HepG2 (cell line): ENCODE results near the gene RIPOR3. TPM values are rescaled to one million over a fixed set of nuclear protein-coding genes. Genes with fewer than 3 reads are reported as not detected.

Experiments used
- CENPBD1 ChIP-seq: sonication (generic); formaldehyde crosslinking; IDR thresholded peaks from 2 replicates; pipeline ENCODE4 v1.8.0; 2022; ENCODE audit warnings: missing genetic modification reagents, low read depth, mild to moderate bottlenecking, borderline replicate concordance
- NFIC ChIP-seq: IDR thresholded peaks from 2 replicates; pipeline ENCODE4 v1.6.1; 2012; ENCODE audit warnings: mild to moderate bottlenecking, low read length, inconsistent platforms
- TRAFD1 ChIP-seq: sonication (generic); formaldehyde crosslinking; IDR thresholded peaks from 2 replicates; pipeline ENCODE4 v1.5.1; 2020; ENCODE audit warnings: missing genetic modification reagents, mild to moderate bottlenecking, borderline replicate concordance
- ZNF597 ChIP-seq: sonication (generic); formaldehyde crosslinking; IDR thresholded peaks from 2 replicates; pipeline ENCODE4 v1.5.0; 2020; ENCODE audit warnings: missing genetic modification reagents
- polyA plus RNA-seq, 8 experiments: library from polyadenylated mRNA; depleted of rRNA in 3 of 8; stranded (reverse) in 7 of 8; unstranded in 1 of 8; fragments of >200 nt; fragmentation: Illumina TruSeq in 4 of 8; extraction: Trizol in 4 of 8; gene quantifications; 2 replicates each; pipeline versions ENCODE4 v1.2.1 to v1.2.3, GENCODE V29; 2011 to 2016; ENCODE audit warnings: low read depth in 4 of 8, missing spikeins in 1 of 8, mixed read lengths in 1 of 8; ENCODE audit not compliant: insufficient read depth in 1 of 8
- total RNA-seq, 5 experiments: library from RNA; depleted of rRNA; stranded (reverse); fragments of >200 nt; fragmentation: Illumina TruSeq; extraction: Trizol; gene quantifications; 2 replicates each; pipeline ENCODE4 v1.2.3, GENCODE V29; 2016; ENCODE audit warnings: low read depth in 1 of 5
- TF ChIP-seq, protein P1 (sequence below), 2 experiments: sonication (generic) in 1 of 2; formaldehyde crosslinking in 1 of 2; IDR thresholded peaks; 2 replicates each; pipeline versions ENCODE4 v1.6.1 to v1.9.0; 2014 to 2022; ENCODE audit warnings: antibody characterized with exemption in 1 of 2, borderline replicate concordance in 1 of 2, inconsistent platforms in 1 of 2, low read depth in 1 of 2, missing genetic modification reagents in 1 of 2
- TF ChIP-seq, protein P2 (sequence below), 2 experiments: IDR thresholded peaks; 2 replicates each; pipeline ENCODE4 v1.6.1; 2011 to 2012; ENCODE audit warnings: low read length in 2 of 2, borderline replicate concordance in 1 of 2, low read depth in 1 of 2, mild to moderate bottlenecking in 1 of 2, moderate library complexity in 1 of 2
- TF ChIP-seq, protein P3 (sequence below): IDR thresholded peaks from 2 replicates; pipeline ENCODE4 v1.4.0; 2020; ENCODE audit warnings: mild to moderate bottlenecking, missing genetic modification reagents

RIPOR3 gene
- total and polyA plus RNA-seq, 2 of the 13 experiments (the other 11 are each of a cell fraction or from before 2014, with no cell fraction given): 0.18 TPM; not detected in 1

GRCh38 chr20:50680105-50680960, 11.0 kb downstream of the RIPOR3 start (continued):
- TF ChIP-seq, protein P1, sequence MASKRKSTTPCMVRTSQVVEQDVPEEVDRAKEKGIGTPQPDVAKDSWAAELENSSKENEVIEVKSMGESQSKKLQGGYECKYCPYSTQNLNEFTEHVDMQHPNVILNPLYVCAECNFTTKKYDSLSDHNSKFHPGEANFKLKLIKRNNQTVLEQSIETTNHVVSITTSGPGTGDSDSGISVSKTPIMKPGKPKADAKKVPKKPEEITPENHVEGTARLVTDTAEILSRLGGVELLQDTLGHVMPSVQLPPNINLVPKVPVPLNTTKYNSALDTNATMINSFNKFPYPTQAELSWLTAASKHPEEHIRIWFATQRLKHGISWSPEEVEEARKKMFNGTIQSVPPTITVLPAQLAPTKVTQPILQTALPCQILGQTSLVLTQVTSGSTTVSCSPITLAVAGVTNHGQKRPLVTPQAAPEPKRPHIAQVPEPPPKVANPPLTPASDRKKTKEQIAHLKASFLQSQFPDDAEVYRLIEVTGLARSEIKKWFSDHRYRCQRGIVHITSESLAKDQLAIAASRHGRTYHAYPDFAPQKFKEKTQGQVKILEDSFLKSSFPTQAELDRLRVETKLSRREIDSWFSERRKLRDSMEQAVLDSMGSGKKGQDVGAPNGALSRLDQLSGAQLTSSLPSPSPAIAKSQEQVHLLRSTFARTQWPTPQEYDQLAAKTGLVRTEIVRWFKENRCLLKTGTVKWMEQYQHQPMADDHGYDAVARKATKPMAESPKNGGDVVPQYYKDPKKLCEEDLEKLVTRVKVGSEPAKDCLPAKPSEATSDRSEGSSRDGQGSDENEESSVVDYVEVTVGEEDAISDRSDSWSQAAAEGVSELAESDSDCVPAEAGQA (IDR thresholded peaks at IDR 0.05; ENCODE audit: low read depth): peak; percentile 67
- TF ChIP-seq, protein P1 (CRISPR knock-in tag; IDR thresholded peaks at IDR 0.05; ENCODE audit: borderline replicate concordance): no peak
- TF ChIP-seq, protein P2, sequence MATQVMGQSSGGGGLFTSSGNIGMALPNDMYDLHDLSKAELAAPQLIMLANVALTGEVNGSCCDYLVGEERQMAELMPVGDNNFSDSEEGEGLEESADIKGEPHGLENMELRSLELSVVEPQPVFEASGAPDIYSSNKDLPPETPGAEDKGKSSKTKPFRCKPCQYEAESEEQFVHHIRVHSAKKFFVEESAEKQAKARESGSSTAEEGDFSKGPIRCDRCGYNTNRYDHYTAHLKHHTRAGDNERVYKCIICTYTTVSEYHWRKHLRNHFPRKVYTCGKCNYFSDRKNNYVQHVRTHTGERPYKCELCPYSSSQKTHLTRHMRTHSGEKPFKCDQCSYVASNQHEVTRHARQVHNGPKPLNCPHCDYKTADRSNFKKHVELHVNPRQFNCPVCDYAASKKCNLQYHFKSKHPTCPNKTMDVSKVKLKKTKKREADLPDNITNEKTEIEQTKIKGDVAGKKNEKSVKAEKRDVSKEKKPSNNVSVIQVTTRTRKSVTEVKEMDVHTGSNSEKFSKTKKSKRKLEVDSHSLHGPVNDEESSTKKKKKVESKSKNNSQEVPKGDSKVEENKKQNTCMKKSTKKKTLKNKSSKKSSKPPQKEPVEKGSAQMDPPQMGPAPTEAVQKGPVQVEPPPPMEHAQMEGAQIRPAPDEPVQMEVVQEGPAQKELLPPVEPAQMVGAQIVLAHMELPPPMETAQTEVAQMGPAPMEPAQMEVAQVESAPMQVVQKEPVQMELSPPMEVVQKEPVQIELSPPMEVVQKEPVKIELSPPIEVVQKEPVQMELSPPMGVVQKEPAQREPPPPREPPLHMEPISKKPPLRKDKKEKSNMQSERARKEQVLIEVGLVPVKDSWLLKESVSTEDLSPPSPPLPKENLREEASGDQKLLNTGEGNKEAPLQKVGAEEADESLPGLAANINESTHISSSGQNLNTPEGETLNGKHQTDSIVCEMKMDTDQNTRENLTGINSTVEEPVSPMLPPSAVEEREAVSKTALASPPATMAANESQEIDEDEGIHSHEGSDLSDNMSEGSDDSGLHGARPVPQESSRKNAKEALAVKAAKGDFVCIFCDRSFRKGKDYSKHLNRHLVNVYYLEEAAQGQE (IDR thresholded peaks at IDR 0.05; ENCODE audit: borderline replicate concordance in 1 of 2, low read depth in 1 of 2, low read length in 2 of 2): no peak
- TF ChIP-seq NFIC (peak; percentile 52; the same call in 1 of the 2 replicates), TRAFD1 (peak; percentile 47; the same call in 1 of the 2 replicates), CENPBD1 (CRISPR knock-in tag) (no peak), ZNF597 (CRISPR knock-in tag) (no peak)
- TF ChIP-seq, protein P3, sequence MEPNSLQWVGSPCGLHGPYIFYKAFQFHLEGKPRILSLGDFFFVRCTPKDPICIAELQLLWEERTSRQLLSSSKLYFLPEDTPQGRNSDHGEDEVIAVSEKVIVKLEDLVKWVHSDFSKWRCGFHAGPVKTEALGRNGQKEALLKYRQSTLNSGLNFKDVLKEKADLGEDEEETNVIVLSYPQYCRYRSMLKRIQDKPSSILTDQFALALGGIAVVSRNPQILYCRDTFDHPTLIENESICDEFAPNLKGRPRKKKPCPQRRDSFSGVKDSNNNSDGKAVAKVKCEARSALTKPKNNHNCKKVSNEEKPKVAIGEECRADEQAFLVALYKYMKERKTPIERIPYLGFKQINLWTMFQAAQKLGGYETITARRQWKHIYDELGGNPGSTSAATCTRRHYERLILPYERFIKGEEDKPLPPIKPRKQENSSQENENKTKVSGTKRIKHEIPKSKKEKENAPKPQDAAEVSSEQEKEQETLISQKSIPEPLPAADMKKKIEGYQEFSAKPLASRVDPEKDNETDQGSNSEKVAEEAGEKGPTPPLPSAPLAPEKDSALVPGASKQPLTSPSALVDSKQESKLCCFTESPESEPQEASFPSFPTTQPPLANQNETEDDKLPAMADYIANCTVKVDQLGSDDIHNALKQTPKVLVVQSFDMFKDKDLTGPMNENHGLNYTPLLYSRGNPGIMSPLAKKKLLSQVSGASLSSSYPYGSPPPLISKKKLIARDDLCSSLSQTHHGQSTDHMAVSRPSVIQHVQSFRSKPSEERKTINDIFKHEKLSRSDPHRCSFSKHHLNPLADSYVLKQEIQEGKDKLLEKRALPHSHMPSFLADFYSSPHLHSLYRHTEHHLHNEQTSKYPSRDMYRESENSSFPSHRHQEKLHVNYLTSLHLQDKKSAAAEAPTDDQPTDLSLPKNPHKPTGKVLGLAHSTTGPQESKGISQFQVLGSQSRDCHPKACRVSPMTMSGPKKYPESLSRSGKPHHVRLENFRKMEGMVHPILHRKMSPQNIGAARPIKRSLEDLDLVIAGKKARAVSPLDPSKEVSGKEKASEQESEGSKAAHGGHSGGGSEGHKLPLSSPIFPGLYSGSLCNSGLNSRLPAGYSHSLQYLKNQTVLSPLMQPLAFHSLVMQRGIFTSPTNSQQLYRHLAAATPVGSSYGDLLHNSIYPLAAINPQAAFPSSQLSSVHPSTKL (CRISPR knock-in tag): peak; percentile 97
